Erythroblast (primary cell): ENCODE results near the gene RAB20.
"Not testable (repeated sequence)": the region's sequence is repeated elsewhere in the genome, so short reads cannot be mapped to it uniquely, and the experiment has no call there.

Experiments used
- DNase-seq, 2 experiments: peaks; one replicate each; lab custom pipeline; 2025; lab: John Stamatoyannopoulos, UW
- GATA1 ChIP-seq: IDR thresholded peaks from 2 replicates; pipeline ENCODE4 v1.6.1; 2011; ENCODE audit warnings: low read depth, mild to moderate bottlenecking, control low read depth, low read length, moderate library complexity
- POLR2A ChIP-seq: IDR thresholded peaks from 2 replicates; pipeline ENCODE4 v1.6.1; 2011; ENCODE audit warnings: mild to moderate bottlenecking, low read length

The RAB20 gene

DNA sequence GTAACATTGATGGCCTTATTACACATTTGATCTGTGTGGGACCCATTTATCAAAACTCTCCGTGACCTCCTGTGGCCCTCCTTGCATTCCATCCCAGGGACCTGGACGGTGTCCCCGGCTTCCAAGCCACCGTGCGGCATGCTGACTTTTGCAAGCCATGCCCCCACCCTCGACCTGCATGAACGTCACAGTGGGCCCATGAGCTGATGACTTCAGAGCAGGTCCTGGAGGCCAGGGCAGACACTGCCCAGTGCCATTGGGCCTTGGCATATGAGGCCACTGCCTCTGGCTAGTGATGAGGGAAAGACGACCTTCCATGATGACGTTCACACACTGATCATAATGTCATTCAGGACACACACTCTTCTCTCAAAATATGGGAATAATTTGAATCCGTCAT, 62.8 kb downstream of the RAB20 start:
- DNase-seq = no peak
- TF ChIP-seq POLR2A (no peak), GATA1 (no peak)

DNA sequence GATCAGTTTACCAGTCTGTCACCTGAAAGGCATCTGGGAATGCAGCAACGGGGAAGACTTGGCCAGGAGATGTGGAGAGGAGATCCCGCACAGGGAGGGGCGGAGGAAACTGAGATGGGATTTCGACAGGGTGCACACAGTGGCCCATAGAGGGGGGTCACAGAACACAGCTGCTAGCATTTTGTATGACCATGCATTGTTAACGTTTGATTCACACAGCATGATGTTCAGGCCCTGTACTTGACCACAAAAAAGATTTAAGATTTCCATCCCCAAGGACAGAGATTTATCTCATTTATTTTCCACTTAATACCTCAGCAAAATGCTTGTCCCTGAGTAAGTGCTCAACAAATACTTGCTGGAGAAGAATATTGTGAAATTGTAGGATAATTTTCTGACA, 63.2 kb downstream of the RAB20 start:
- no peak for TF ChIP-seq POLR2A
- TF ChIP-seq GATA1 = no peak
- no peak for DNase-seq

DNA sequence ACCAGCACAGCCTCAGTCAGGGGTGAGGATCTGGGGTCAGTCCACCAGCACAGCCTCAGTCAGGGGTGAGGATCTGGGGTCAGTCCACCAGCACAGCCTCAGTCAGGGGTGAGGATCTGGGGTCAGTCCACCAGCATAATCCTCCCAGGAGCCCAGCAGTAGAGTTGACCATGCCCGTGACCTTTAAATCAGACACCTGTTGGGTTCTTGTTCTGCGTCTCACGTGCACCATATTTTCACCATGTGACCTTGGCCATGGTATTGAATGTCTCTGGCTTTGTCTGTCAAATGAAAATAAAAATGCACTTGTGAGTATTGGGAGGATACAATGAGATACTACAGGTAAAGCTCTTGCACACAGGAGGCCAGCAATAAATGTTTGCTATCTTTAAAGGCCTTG, 63.6 kb downstream of the RAB20 start:
- DNase-seq = not testable (repeated sequence)

DNA sequence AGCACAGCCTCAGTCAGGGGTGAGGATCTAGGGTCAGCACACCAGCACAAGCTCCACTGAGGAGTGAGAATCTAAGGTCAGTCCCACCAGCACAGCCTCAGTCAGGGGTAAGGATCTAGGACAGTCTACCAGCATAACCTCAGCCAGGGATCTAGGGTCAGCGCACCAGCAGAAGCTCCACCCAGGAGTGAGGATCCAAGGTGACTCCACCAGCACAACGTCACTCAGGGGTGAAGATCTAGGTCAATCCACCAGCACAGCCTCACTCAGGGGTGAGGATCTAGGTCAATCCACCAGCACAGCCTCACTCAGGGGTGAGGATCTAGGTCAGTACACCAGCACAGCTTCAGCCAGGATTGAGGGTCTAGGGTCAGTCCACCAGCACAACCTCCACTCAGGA, 64.5 kb downstream of the RAB20 start:
- no peak for DNase-seq
- TF ChIP-seq POLR2A = no peak
- no peak for TF ChIP-seq GATA1

DNA sequence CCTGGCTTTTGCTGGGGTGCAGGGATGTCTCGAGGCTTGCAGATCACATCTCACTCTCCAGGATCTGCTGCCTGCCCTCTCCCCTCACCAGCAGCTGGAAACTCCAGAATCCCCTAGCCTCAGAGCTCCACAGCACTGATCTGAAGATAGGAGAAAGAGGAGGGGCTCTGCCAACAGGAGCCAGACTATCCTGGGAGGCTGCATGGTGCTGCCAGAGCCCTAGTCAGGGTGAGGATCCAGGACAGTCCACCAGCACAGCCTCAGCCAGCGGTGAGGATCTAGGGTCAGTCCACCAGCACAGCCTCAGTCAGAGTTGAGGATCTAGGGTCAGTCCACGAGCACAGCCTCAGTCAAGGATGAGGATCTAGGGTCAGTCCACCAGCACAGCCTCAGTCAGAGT, 65.2 kb downstream of the RAB20 start:
- TF ChIP-seq GATA1 (no peak), POLR2A (no peak)
- no peak for DNase-seq

DNA sequence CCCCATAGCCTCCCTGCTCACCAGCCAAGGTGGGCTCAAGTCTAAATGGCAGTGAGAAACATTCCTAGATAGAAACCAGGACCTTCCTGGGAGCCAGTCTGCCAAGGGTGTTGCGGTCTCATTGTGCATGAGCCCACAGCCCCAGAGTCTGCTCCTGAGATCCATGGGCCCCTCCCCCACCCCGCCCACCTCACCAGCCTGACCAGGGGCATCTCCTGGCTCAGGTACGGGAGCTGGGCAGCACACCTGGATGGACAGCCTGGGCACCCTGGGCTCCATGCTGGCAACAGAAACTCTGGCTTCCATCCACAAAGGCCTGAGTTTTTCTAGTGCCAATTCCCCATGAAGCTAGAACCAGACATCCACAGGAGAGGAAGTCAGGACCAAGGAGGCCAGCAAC, 65.6 kb downstream of the RAB20 start:
- TF ChIP-seq POLR2A (no peak), GATA1 (no peak)
- no peak for DNase-seq

DNA sequence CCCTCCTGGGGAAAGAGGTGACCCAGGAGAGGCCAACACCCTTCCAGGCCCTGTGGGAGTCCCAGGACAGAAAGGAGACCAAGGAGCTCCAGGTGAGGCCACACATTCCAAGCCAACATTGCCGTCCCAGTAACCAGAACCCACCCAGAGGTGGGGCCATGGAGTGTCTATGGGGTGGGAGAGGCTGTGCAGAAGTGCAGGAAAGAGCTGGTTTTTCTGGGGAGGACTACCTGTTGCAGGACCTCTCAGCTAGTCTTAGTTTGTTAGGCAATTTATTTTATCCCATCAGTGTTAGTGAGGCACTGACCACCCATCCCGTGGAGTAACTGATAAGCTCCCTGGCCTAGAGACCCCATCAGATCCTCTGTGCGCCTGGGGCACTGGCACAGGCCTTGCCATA, 66.1 kb downstream of the RAB20 start:
- TF ChIP-seq POLR2A (no peak), GATA1 (no peak)
- DNase-seq = no peak

DNA sequence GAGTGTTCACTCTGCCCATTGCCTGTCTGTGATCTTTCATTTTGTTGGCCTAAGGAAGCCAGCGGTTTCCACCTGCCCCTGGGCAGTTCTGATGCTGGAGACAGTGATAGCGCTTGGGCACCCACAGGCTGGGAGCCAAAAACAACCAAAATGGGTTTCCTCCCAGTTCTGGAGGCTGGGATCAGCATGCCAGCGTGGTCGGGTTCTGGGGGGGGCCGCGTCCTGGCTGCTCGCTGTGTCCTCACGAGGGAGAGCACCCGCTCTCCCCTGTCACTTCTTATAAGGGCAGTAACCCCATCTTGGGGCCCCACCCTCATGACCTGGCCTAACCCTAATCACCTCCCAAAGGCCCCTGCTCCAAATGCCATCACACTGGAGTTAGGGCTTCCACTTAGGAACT, 67.9 kb downstream of the RAB20 start:
- TF ChIP-seq POLR2A = no peak
- no peak for TF ChIP-seq GATA1
- no peak for DNase-seq

DNA sequence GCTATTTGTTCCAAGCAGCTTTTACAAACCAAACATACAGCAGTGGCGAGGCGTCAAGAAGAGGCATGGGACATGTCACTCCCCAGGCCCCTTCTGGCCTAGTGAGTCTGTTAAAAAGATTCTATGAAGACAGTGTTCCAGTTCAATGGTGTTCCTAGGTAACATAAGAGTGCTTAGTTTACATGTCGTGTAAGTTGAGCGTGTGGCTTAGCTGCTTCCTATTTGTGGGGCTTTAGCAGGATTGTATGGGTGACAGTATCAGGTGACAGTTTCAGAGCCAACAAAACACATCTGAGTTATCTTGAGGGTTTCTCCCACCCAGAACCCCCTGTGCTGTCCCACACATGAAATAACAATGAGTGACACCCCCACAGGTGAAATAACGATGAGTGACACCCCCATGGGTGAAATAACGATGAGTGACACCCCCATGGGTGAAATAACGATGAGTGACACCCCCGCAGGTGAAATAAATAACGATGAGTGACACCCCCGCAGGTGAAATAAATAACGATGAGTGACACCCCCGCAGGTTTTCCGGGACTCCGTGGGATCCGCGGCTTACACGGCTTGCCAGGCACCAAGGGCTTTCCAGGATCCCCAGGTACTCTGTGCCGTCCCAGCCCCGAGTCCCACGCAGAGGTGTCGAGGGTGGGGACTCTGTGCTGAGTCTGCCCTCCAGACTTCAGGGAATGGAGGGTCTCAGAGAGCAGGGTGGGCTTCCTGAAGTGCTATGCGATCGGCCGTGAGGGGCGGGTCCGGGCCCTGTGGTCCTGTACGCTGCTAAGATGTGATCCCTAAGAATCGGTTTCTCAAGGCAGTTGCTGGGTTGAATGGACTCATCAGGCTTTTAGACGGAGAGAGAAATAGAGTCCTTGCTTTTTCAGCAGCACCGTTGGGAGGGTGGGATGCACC, 68.6 kb downstream of the RAB20 start:
- no peak for DNase-seq
- TF ChIP-seq GATA1 (no peak), POLR2A (no peak)

DNA sequence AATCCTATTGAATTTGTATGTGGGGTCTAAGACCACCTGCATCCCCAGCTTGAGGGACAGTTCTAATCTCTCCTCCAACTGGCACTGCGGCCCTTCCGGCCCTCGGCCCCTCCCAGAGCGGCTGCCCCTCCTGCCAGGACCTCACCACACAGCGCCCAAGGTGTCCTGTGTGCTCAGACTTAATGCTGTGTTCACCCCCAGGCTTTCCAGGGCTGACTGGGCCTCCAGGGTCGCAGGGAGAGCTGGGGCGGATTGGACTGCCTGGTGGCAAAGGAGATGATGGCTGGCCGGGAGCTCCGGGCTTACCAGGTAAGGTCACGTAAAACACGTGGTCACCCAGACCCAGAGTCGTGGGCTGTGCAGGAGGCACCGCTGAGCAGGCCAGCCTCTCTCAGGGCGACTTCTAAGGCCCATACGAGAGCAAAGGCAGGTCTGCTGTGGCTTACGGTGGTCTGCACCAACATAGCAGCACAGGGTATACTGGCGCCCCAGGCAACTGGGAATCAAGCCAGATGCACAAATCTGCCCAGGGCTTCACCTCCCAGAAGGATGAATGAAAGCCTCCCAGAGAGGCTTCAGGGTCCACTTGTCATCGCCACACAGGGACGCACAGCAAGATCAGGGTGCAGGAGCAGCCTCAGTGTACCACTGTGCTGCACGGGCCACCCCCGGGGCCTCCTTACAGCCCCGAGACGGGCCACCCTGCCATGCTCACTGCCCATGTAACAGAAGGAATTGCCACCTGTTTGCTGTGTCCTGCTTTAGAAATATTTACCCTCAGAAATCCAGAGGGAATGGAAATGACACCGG, 69.4 kb downstream of the RAB20 start:
- TF ChIP-seq POLR2A (no peak), GATA1 (no peak)

DNA sequence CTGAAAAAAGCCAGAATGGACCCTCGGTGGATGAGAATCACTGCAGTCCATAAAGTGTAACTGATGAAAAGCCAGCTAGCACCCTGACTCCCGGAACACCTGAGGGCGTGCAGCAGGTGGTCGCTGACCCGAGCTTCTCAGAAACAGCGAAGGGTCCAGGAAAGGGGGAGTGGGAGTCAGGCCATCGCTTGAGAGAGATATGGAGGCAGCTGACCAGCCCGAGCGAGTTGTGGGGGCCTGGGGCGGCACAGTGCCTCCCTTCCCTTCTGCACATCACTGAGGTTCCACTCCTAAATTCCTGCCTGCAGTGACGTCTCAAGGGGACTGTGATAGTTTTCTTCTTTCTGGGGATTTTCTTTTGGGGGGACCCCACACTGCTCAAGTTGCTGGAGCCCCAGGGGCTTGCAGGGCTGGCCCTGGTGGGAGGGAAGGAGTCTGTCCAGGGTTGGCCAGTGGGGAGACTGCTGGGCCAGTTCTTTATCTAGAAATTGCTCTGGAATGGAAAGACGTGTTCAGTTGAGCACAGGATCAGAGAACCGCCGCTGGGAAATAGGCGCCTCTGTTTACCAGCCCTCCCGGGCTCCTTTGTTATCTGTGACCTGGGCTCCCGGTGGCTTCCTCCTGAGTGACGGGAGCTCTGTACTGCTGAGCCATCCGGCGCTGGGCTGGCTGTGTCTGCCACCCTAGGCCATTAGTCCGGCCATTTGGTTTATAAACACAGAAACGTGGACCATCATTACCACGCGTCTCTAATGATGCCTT, 71.3 kb downstream of the RAB20 start:
- no peak for TF ChIP-seq GATA1
- TF ChIP-seq POLR2A = no peak
- no peak for DNase-seq

More for the DNA sequence above, 69.4 kb downstream of the RAB20 start:
- no peak for DNase-seq

DNA sequence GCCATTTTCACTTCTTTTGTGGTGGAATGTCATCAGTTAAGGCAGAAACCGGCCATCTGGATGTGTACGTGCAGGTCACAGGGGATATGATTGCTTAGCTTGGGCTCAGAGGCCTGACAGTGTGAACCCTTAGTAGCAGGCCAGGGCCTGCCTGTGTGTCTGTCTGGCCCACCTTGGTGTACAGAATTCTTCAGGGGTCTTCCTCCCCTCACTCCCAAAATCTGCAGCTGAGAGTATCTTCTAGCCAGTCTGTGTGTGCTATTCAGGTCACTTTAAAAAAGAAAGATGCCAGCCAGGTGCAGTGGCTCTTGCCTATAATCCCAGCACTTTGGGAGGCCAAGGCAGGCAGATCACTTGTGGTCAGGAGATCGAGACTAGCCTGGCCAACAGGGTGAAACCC, 74.6 kb downstream of the RAB20 start:
- DNase-seq = not testable (repeated sequence)

DNA sequence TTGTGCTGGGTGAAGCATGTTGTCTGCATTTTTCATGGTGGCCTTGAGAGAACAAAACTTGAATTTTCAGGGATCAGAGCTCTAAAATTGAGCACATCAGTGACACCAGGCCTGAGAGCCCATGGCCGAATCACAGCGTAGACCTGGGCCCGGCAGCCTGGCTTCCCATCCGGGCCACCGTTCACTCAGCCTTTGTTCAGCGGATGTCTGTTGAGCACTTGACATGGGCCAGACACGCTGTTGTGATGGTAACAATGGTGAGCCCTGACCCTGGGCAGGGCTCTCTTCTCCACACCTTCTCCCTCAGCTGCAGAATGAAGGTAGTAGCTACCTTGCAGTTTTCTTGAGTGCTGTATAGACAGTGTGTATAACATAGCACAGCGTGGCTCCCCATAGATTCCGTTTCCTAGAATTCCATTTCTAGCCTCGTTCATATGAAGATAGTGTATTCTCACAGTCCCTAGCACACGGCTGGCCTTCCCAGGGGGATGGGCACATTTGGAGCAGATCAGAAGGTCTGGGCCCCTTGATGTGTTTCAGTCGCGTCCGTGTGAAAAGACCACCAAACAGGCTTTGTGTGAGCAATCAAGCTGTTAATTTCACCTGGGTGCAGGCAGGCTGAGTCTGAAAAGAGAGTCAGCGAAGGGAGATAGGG, 75.3 kb downstream of the RAB20 start:
- TF ChIP-seq POLR2A (no peak), GATA1 (no peak)
- no peak for DNase-seq

DNA sequence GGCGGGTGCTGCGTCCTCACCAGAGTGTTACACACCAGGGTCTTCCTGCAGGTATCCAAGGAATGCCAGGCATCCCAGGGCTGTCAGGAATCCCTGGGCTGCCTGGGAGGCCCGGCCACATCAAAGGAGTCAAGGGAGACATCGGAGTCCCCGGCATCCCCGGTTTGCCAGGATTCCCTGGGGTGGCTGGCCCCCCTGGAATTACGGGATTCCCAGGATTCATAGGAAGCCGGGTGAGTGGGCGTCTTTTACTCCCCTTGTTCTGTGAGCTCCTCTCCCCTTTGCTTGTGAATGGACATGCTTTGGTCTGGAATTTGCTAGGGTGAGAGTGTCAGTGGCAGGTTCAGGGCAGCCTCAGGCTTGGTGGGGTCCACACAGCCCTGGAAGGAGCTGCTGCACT, 75.9 kb downstream of the RAB20 start:
- no peak for DNase-seq
- TF ChIP-seq GATA1 (no peak), POLR2A (no peak)
